ENCODE measurements around the gene NRN1L.
A peak's percentile ranks its signal among the peaks of the same experiment; 100 is the strongest.

The NRN1L gene

GRCh38 chr16:67933805-67934204 lies 49.1 kb downstream of the NRN1L start:
- Histone ChIP-seq H3K9me3 (ENCODE audit: insufficient read depth, low read depth, low read length) (no peaks in the 10 kb centered on the region), H3K27me3 (ENCODE audit: insufficient read depth, low read length) (no peaks in the 10 kb centered on the region), H3K4me3 (ENCODE audit: low read length) (no peak overlapping the region), H3K9ac (ENCODE audit: low read depth, low read length) (no peak overlapping the region), H3K4me1 (ENCODE audit: insufficient read depth, low read length) (0 out of 2 replicates have a peak, but pooled peaks cover 6% of the 10 kb centered on the region), H3K27ac (ENCODE audit: low read length) (no peak overlapping the region), H3K36me3 (ENCODE audit: insufficient read depth, low read depth, low read length) (peaks cover 17% of the 10 kb centered on the region; the same call in 1 of the 2 replicates)

GRCh38 chr16:67934306-67935100 lies 49.8 kb downstream of the NRN1L start:
- Histone ChIP-seq H3K27ac (ENCODE audit: low read length) (no peak overlapping the region), H3K27me3 (ENCODE audit: insufficient read depth, low read length) (no peaks in the 10 kb centered on the region), H3K36me3 (ENCODE audit: insufficient read depth, low read depth, low read length) (peaks cover 10% of the 10 kb centered on the region; the same call in 1 of the 2 replicates), H3K9ac (ENCODE audit: low read depth, low read length) (peak overlapping the region; percentile 81), H3K9me3 (ENCODE audit: insufficient read depth, low read depth, low read length) (no peaks in the 10 kb centered on the region), H3K4me1 (ENCODE audit: insufficient read depth, low read length) (0 out of 2 replicates have a peak, but pooled peaks cover 6% of the 10 kb centered on the region), H3K4me3 (ENCODE audit: low read length) (peak overlapping the region; percentile 89)

GRCh38 chr16:67935101-67935401 lies 50.4 kb downstream of the NRN1L start:
- H3K27me3 ChIP-seq (ENCODE audit: insufficient read depth, low read length), result no peaks in the 10 kb centered on the region
- 0 out of 2 replicates have a peak, but pooled peaks cover 6% of the 10 kb centered on the region for H3K4me1 ChIP-seq (ENCODE audit: insufficient read depth, low read length)
- peak overlapping the region; percentile 81 for H3K9ac ChIP-seq (ENCODE audit: low read depth, low read length)
- no peak overlapping the region for H3K27ac ChIP-seq (ENCODE audit: low read length)
- H3K4me3 ChIP-seq (ENCODE audit: low read length), result peak overlapping the region; percentile 89
- H3K36me3 ChIP-seq (ENCODE audit: insufficient read depth, low read depth, low read length), result 0 out of 2 replicates have a peak, but pooled peaks cover 4% of the 10 kb centered on the region
- H3K9me3 ChIP-seq (ENCODE audit: insufficient read depth, low read depth, low read length), result no peaks in the 10 kb centered on the region

GRCh38 chr16:67935402-67936123 lies 50.9 kb downstream of the NRN1L start:
- H3K27me3 ChIP-seq (ENCODE audit: insufficient read depth, low read length), result no peaks in the 10 kb centered on the region
- peak overlapping the region; percentile 89 for H3K4me3 ChIP-seq (ENCODE audit: low read length)
- H3K36me3 ChIP-seq (ENCODE audit: insufficient read depth, low read depth, low read length), result peaks cover under 1% of the 10 kb centered on the region; the same call in 1 of the 2 replicates
- peak overlapping the region; percentile 69 for H3K27ac ChIP-seq (ENCODE audit: low read length)
- no peaks in the 10 kb centered on the region for H3K9me3 ChIP-seq (ENCODE audit: insufficient read depth, low read depth, low read length)
- H3K9ac ChIP-seq (ENCODE audit: low read depth, low read length), result peak overlapping the region; percentile 95
- 0 out of 2 replicates have a peak, but pooled peaks cover 6% of the 10 kb centered on the region for H3K4me1 ChIP-seq (ENCODE audit: insufficient read depth, low read length)

Measured in iPS-20b (cell line).